HuH-7.5 (cell line): Measurements from ENCODE around the gene ETFA.

Experiments
- DNase-seq: peaks from one replicate; pipeline ENCODE4 v3.0.0; 2011; ENCODE audit warnings: low spot score

ETFA gene

DNA sequence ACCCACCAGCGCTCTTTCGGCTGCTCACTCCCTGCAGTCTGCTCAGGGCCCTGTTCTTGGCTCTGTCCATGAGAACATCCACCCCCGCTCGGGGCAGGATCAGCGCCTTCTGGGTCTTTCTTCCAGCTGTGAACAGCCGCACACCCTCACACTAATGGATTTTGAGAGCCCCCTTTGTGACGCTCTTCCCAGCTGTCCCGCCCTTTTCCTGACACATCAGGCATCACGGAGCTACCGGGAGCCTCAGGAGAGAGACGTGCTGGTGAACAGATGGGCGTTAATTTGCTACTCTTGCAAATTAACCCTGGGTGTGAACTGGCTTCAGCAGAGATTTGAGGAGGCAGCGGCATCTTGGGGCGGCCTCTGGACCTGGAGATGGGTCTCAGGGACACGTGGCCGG, 138.5 kb downstream of the ETFA start:
- no peak for DNase-seq

DNA sequence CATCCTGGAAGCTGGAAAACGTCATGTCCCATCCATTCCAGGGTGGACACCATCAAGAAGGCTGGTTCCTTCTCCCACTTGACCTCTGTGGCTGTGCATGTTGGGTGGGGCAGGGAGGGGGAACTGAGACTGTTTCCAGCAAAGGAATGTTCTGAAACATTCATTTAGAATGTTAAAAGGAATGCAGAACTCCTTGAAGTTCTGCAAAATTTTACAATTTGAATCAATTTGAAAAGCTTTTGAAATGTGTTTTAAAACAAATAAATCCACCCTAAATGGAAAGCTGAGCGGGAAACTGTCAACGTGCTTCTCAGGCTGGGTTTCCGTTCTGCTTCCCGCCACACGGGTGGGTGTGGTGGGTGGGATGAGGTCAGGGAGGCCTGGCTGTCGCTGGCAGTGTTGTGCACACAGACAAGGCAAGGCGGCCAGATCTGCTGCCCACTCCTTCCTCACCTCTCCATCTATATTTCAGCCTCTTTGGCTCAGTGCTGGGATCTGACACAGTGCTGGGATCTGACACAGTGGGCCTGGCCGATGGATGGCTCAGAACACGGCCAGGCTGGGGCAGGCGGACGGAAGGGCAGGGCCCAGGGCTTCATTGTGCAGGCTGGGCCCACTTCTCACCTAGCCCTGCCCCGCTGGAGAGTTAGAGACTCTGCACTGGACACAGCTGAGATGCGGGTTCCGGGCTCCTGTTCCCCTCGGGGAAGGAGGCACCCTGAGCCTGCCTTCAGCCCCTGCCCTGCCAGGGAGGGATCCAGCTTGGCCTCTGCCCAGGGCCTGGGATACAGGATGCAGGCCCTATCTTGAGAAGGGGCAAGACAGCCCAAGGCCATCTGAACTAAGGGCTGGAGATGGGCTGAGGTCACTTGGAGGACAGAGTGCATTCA, 141.1 kb downstream of the ETFA start:
- DNase-seq: no peak

DNA sequence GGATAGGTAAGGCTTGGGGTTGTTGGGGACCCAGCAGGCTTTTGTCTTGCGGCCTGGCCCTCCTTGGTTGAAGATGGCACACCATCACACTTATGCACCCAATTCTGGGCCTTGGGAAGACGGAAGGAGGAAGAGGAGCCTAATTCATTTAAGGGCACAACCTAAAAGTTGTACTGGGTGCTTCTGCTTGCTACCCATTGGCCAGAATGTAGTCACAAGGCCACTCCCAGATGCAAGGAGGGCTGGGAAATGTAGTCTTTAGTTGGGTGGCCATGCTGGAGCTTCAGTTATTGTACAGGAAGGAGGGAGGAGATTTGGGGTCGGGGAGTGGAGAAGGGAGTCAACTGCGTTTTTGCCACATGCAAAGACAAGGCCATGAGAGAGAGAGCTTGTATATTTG, 142.3 kb downstream of the ETFA start:
- no peak for DNase-seq

DNA sequence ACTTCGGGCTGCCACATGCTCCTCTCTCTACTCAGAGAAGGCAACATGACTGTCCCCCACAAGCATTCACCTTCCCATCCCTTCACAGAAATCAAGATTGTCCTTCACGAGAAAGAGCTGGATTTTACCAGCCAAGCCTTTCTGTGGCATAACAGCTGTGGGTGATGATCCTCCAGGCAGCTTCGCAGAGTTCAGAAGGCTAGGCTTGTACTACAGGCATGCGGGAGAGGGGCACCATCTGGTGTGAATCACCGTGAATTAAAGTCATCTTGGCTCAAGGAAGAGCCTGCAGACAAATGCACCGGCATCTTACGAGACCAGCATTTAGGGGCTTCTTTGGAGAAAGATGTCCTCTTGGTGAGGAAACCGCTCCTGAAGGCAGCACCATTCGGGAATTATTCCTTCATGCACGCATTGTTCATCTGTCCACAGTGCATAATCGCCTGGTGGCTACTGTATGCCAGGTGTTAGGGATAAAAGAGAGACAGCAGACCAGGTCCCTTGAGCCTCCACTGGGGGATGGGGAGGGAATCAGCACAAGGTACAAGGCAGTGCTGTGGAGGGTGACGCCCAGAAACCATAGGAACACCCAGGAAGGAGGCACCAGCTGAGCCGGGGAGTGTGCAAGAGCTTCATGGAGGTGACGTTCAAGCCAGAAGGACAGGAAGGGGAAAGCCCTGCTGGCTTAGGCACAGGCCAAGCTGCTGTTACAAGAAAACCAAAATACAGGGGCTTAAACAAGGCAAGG, 142.9 kb downstream of the ETFA start:
- DNase-seq: no peak

DNA sequence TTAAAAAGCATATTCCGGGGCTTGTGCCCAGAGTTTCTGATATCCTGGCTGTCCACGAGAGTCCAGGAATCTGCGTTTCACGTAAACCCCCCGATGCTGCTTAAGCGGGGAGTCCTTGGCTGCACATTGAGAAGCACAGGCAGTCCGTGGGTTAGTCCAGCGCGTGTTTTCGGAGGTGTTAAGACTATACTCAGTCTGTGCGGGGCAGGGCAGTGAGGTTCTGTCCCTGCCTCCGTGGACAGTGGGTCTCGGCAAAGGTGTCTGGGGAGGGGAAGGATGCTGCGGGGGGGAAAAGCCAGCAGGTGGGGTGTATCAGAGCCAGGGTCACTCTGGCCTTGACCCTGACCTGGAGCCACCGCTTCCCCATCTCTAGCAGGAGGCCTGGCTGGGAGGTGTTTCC, 145.3 kb downstream of the ETFA start:
- no peak for DNase-seq
